Fibroblast of lung (primary cell): ENCODE measurements around the gene ACER3. TPM values are rescaled to one million over a fixed set of nuclear protein-coding genes. Genes with fewer than 3 reads are reported as not detected.
"Not testable (repeated sequence)": the region's sequence is repeated elsewhere in the genome, so short reads cannot be mapped to it uniquely, and the experiment has no call there.

Experiments
- DNase-seq, 2 donors: peaks; one replicate each; pipeline versions ENCODE4 v3.0.0 to v3.0.0-alpha.2; 2010; ENCODE audit warnings: low read depth in 2 of 2
- H2AFZ ChIP-seq: 2 replicates; pipeline ENCODE4 v1.5.1; 2012; ENCODE audit warnings: low read length, control low read depth, inconsistent platforms
- H3K27ac ChIP-seq: 2 replicates; pipeline ENCODE4 v1.5.1; 2011; ENCODE audit warnings: low read length, control low read depth; ENCODE audit not compliant: insufficient read depth
- H3K27me3 ChIP-seq: 2 replicates; pipeline ENCODE4 v1.5.1; 2011; ENCODE audit warnings: mild to moderate bottlenecking, low read length; ENCODE audit not compliant: control insufficient read depth, insufficient read depth
- H3K36me3 ChIP-seq: 2 replicates; pipeline ENCODE4 v1.5.1; 2011; ENCODE audit warnings: low read length; ENCODE audit not compliant: control insufficient read depth, insufficient read depth
- H3K4me1 ChIP-seq: 2 replicates; pipeline ENCODE4 v1.5.1; 2011; ENCODE audit warnings: low read length; ENCODE audit not compliant: control insufficient read depth, insufficient read depth; ENCODE audit errors: extremely low read depth
- H3K4me2 ChIP-seq: 2 replicates; pipeline ENCODE4 v1.5.1; 2011; ENCODE audit warnings: low read length, control low read depth; ENCODE audit not compliant: insufficient read depth; ENCODE audit errors: extremely low read depth
- H3K4me3 ChIP-seq, 4 experiments: fragments of 200-600 bp in 1 of 4; sonication (generic) in 1 of 4; replicated peaks in 1 of 4; 2 replicates each; pipeline ENCODE4 v1.5.1; 2011 to 2016; ENCODE audit warnings: low read length in 4 of 4, low read depth in 3 of 4, mild to moderate bottlenecking in 3 of 4, control low read depth in 2 of 4, inconsistent platforms in 1 of 4, mixed read lengths in 1 of 4; ENCODE audit not compliant: insufficient read depth in 1 of 4; ENCODE audit errors: control extremely low read depth in 1 of 4
- H3K79me2 ChIP-seq: 2 replicates; pipeline ENCODE4 v1.5.1; 2012; ENCODE audit warnings: mild to moderate bottlenecking, low read length, inconsistent platforms; ENCODE audit not compliant: control insufficient read depth, insufficient read depth
- H3K9ac ChIP-seq: 2 replicates; pipeline ENCODE4 v1.5.1; 2011; ENCODE audit warnings: mild to moderate bottlenecking, low read length, control low read depth; ENCODE audit not compliant: insufficient read depth
- H3K9me3 ChIP-seq: 2 replicates; pipeline ENCODE4 v1.5.1; 2012; ENCODE audit warnings: low read depth, low read length; ENCODE audit not compliant: control insufficient read depth, insufficient read depth
- H4K20me1 ChIP-seq: 2 replicates; pipeline ENCODE4 v1.5.1; 2011; ENCODE audit warnings: low read length; ENCODE audit not compliant: control insufficient read depth, insufficient read depth; ENCODE audit errors: extremely low read depth
- CTCF ChIP-seq, 2 donors: IDR thresholded peaks in 1 of 2; conservative IDR thresholded peaks in 1 of 2; 1 replicate in 1 of 2; 2 replicates in 1 of 2; pipeline ENCODE4 v1.5.1; 2011 to 2012; ENCODE audit warnings: low read length in 2 of 2, control low read depth in 1 of 2, inconsistent platforms in 1 of 2, low read depth in 1 of 2, mild to moderate bottlenecking in 1 of 2
- EZH2 ChIP-seq: IDR thresholded peaks from 2 replicates; pipeline ENCODE4 v1.5.1; 2012; ENCODE audit warnings: low read length, control low read depth, mild to moderate bottlenecking; ENCODE audit errors: missing control alignments
- polyA plus RNA-seq, 2 donors: library from polyadenylated mRNA; depleted of rRNA in 1 of 2; stranded (reverse) in 1 of 2; unstranded in 1 of 2; fragments of >200 nt; gene quantifications; 2 replicates each; pipeline ENCODE4 v1.2.1, GENCODE V29; 2011 to 2012; ENCODE audit warnings: missing spikeins in 1 of 2
- total RNA-seq: library from RNA; depleted of rRNA; stranded (reverse); fragments of >200 nt; gene quantifications from 2 replicates; pipeline ENCODE4 v1.2.1, GENCODE V29; 2014

Gene ACER3
- total and polyA plus RNA-seq, 2 donors (not counting 1 experiment from before 2014, with no cell fraction given), result 6.1 to 22.3 TPM

- H3K9ac ChIP-seq, result no peak overlapping the region
- no peak overlapping the region for H2AFZ ChIP-seq
- H3K27ac ChIP-seq, result no peak overlapping the region
- H3K4me3 ChIP-seq, result no peak overlapping the region
- no peaks in the 10 kb centered on the region for H3K36me3 ChIP-seq
- no peak overlapping the region for H3K4me2 ChIP-seq
- TF ChIP-seq CTCF (conservative IDR thresholded peaks at IDR 0.05 in 1 of 2, IDR thresholded peaks at IDR 0.05 in 1 of 2; ENCODE audit: low read depth in 1 of 2, low read length in 2 of 2) (no peak), EZH2 (no peak)
- no peaks in the 10 kb centered on the region for H3K9me3 ChIP-seq
- no peak for DNase-seq
- H3K79me2 ChIP-seq, result no peaks in the 10 kb centered on the region
- peaks cover 5% of the 10 kb centered on the region for H3K4me1 ChIP-seq
- no peaks in the 10 kb centered on the region for H4K20me1 ChIP-seq
- no peaks in the 10 kb centered on the region for H3K27me3 ChIP-seq
These were observed 34.9 kb upstream of the ACER3 start for GRCh38 chr11:76825726-76826396.

- not testable (repeated sequence) for H3K9ac ChIP-seq, H3K4me3 ChIP-seq, DNase-seq, H3K27me3 ChIP-seq, H3K27ac ChIP-seq, H3K4me2 ChIP-seq, H3K9me3 ChIP-seq, H4K20me1 ChIP-seq, H3K79me2 ChIP-seq, H2AFZ ChIP-seq, H3K36me3 ChIP-seq, H3K4me1 ChIP-seq
These were observed 34.2 kb upstream of the ACER3 start for GRCh38 chr11:76826508-76826907.

GRCh38 chr11:76827005-76827404 lies 33.7 kb upstream of the ACER3 start:
- H3K27ac ChIP-seq, DNase-seq, H4K20me1 ChIP-seq, H3K36me3 ChIP-seq, H2AFZ ChIP-seq, H3K27me3 ChIP-seq, H3K9me3 ChIP-seq, H3K9ac ChIP-seq, H3K4me1 ChIP-seq, H3K4me2 ChIP-seq, H3K79me2 ChIP-seq, H3K4me3 ChIP-seq: not testable (repeated sequence)

- H3K9ac ChIP-seq, result no peak overlapping the region
- no peak overlapping the region for H3K4me2 ChIP-seq
- no peak for TF ChIP-seq CTCF (conservative IDR thresholded peaks at IDR 0.05 in 1 of 2, IDR thresholded peaks at IDR 0.05 in 1 of 2; ENCODE audit: low read depth in 1 of 2, low read length in 2 of 2)
- no peak for TF ChIP-seq EZH2
- no peak overlapping the region for H3K27ac ChIP-seq
- peak; percentile 43 to 52 for DNase-seq
- H4K20me1 ChIP-seq, result no peaks in the 10 kb centered on the region
- H3K9me3 ChIP-seq, result no peaks in the 10 kb centered on the region
- no peak overlapping the region for H3K4me3 ChIP-seq
- peaks cover 5% of the 10 kb centered on the region for H3K27me3 ChIP-seq
- no peaks in the 10 kb centered on the region for H3K79me2 ChIP-seq
- no peak overlapping the region for H2AFZ ChIP-seq
- H3K4me1 ChIP-seq, result no peaks in the 10 kb centered on the region
- no peaks in the 10 kb centered on the region for H3K36me3 ChIP-seq
These were observed 29.9 kb upstream of the ACER3 start for GRCh38 chr11:76830639-76831327.
